ENCODE data around the gene C10orf105. TPM values are rescaled to one million over a fixed set of nuclear protein-coding genes. Genes with fewer than 3 reads are reported as not detected.

The C10orf105 gene
- total RNA-seq, 1 experiment from 2014 or later, result not detected

DNA sequence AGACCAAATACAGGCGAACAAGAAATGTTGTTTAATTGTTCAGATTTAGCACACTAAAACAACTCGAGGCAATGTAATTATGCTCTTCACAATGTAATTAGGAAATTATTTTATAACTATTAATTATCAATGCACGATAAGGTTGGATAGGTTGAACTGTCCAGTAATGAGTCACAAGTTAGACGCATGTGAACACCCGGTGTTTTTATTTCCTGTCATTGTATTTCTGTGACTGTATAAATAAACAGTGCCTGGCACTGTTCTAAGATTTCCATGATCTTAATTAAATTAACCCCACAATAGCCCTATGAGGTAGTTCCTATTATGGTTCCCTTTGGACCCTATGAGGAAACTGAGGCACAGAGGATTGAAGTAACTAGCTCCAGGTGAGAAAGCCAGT lies 26.2 kb downstream of the C10orf105 start:
- ChIA-PET CTCF (interaction anchor here (0.6 to 1.0 kb wide), 2 partner anchors 74 to 119 kb away, joined by 3 to 4 read pairs; no protein-coding TSS in a partner anchor), POLR2A (no interaction called here)
- no peak overlapping the region for H3K4me3 ChIP-seq (ENCODE audit: low read depth, low read length)
- H3K36me3 ChIP-seq (ENCODE audit: control insufficient read depth, insufficient read depth, low read length), result no peaks in the 10 kb centered on the region
- DNase-seq, result no peak
- no peaks in the 10 kb centered on the region for H3K27me3 Mint-ChIP-seq (ENCODE audit: insufficient read depth, unreplicated experiment)
- H3K4me1 Mint-ChIP-seq (ENCODE audit: low read depth, unreplicated experiment), result no peaks in the 10 kb centered on the region
- H3K4me3 Mint-ChIP-seq (ENCODE audit: unreplicated experiment), result no peak overlapping the region
- intact Hi-C loops (cut with micrococcal nuclease; ENCODE audit: unreplicated experiment), result no loop called here
- peaks cover 3% of the 10 kb centered on the region for H3K9me3 Mint-ChIP-seq (ENCODE audit: unreplicated experiment)
- H3K4me1 ChIP-seq, result no peaks in the 10 kb centered on the region
- H3K9me3 ChIP-seq, result no peaks in the 10 kb centered on the region
- TF ChIP-seq, protein P1, sequence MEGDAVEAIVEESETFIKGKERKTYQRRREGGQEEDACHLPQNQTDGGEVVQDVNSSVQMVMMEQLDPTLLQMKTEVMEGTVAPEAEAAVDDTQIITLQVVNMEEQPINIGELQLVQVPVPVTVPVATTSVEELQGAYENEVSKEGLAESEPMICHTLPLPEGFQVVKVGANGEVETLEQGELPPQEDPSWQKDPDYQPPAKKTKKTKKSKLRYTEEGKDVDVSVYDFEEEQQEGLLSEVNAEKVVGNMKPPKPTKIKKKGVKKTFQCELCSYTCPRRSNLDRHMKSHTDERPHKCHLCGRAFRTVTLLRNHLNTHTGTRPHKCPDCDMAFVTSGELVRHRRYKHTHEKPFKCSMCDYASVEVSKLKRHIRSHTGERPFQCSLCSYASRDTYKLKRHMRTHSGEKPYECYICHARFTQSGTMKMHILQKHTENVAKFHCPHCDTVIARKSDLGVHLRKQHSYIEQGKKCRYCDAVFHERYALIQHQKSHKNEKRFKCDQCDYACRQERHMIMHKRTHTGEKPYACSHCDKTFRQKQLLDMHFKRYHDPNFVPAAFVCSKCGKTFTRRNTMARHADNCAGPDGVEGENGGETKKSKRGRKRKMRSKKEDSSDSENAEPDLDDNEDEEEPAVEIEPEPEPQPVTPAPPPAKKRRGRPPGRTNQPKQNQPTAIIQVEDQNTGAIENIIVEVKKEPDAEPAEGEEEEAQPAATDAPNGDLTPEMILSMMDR (IDR thresholded peaks at IDR 0.05; ENCODE audit: insufficient read depth in 1 of 2, low read depth in 1 of 2, low read length in 1 of 2, severe bottlenecking in 1 of 2, unreplicated experiment in 1 of 2), result no peak
- peaks cover 1% of the 10 kb centered on the region for H3K36me3 Mint-ChIP-seq (ENCODE audit: insufficient read depth, unreplicated experiment)
- no peaks in the 10 kb centered on the region for H3K27me3 ChIP-seq (replicated peaks; ENCODE audit: control insufficient read depth, insufficient read depth, low read length)
- no TSS peak for BruUV-seq (replicated peaks)
- no peak overlapping the region for H3K27ac Mint-ChIP-seq (ENCODE audit: unreplicated experiment)

DNA sequence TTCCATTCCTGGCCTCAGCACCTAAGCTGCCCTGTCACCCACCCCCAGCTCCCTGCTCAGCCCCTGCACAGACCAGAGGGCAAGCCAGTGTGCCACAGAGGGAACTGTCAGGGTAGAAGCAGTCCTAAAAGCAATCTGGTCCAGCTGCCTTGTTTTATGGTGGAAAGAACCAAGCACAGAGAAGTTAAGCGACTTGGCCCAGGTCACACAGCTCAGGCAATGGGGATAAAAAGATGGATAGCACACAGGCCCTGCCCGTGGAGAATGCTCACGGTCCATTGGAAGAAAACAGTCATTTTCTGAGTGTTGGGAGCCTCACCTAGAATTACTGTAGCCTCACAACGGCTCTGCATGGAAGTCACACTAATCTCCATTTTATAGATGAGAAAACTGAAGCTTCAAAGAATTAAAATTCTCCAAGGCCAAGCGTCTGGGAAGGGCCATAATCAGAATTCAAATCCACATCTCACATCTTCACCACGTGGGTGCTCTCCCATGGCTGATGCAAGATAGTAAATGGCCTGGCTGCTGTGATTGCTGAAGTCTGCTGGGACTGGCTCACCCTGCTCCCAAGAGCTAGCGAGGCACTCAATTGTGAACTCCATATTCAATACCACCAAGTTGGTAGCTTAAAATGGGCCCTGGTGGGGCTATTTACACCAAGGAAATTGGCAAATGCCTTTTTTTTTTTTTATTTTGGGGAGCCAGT lies 26.8 kb downstream of the C10orf105 start:
- BruUV-seq (replicated peaks), result no TSS peak
- intact Hi-C loops (cut with micrococcal nuclease; ENCODE audit: unreplicated experiment), result no loop called here
- ChIA-PET POLR2A (no interaction called here), CTCF (interaction anchor here (1.8 kb wide), 1 partner anchor 15 kb away, joined by 4 read pairs; no protein-coding TSS in a partner anchor)
- H3K36me3 Mint-ChIP-seq (ENCODE audit: insufficient read depth, unreplicated experiment), result peaks cover 7% of the 10 kb centered on the region
- Histone ChIP-seq H3K4me3 (ENCODE audit: low read depth, low read length) (no peak overlapping the region), H3K27me3 (replicated peaks; ENCODE audit: control insufficient read depth, insufficient read depth, low read length) (no peaks in the 10 kb centered on the region), H3K9me3 (no peaks in the 10 kb centered on the region), H3K36me3 (ENCODE audit: control insufficient read depth, insufficient read depth, low read length) (no peaks in the 10 kb centered on the region), H3K4me1 (no peaks in the 10 kb centered on the region)
- H3K27ac Mint-ChIP-seq (ENCODE audit: unreplicated experiment), result no peak overlapping the region
- no peak overlapping the region for H3K4me3 Mint-ChIP-seq (ENCODE audit: unreplicated experiment)
- H3K4me1 Mint-ChIP-seq (ENCODE audit: low read depth, unreplicated experiment), result no peaks in the 10 kb centered on the region
- no peak for DNase-seq
- no peaks in the 10 kb centered on the region for H3K27me3 Mint-ChIP-seq (ENCODE audit: insufficient read depth, unreplicated experiment)
- peaks cover 9% of the 10 kb centered on the region for H3K9me3 Mint-ChIP-seq (ENCODE audit: unreplicated experiment)
- TF ChIP-seq, protein P1 (IDR thresholded peaks at IDR 0.05; ENCODE audit: insufficient read depth in 1 of 2, low read depth in 1 of 2, low read length in 1 of 2, severe bottlenecking in 1 of 2, unreplicated experiment in 1 of 2), result no peak

DNA sequence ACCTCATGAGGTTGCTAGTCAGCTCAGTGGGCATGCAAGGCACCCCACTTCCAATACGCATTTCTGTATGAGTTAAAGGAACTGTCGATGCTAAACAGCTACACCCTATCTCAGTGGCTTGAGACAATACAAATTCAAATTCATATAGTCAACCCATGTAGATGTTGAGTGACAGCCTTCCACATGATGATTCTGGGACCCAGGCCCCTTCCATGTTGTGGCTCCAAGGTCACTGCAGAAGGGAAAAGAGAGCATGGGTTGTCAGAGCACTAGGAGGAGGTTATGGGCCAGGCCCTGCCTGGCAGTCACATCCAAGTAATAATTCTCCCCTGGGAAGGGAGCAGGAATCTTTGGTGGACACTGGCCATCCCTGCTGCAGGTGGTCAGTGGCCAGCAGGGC lies 28.2 kb downstream of the C10orf105 start:
- BruUV-seq (replicated peaks), result no TSS peak
- Mint-ChIP-seq H3K36me3 (ENCODE audit: insufficient read depth, unreplicated experiment) (peaks cover 7% of the 10 kb centered on the region), H3K27ac (ENCODE audit: unreplicated experiment) (no peak overlapping the region), H3K27me3 (ENCODE audit: insufficient read depth, unreplicated experiment) (no peaks in the 10 kb centered on the region), H3K4me1 (ENCODE audit: low read depth, unreplicated experiment) (no peaks in the 10 kb centered on the region), H3K9me3 (ENCODE audit: unreplicated experiment) (peaks cover 9% of the 10 kb centered on the region), H3K4me3 (ENCODE audit: unreplicated experiment) (no peak overlapping the region)
- H3K36me3 ChIP-seq (ENCODE audit: control insufficient read depth, insufficient read depth, low read length), result no peaks in the 10 kb centered on the region
- DNase-seq, result no peak
- TF ChIP-seq, protein P1 (IDR thresholded peaks at IDR 0.05; ENCODE audit: insufficient read depth in 1 of 2, low read depth in 1 of 2, low read length in 1 of 2, severe bottlenecking in 1 of 2, unreplicated experiment in 1 of 2), result no peak
- ChIA-PET CTCF (interaction anchor here (1.8 kb wide), 1 partner anchor 17 kb away, joined by 4 read pairs; no protein-coding TSS in a partner anchor), POLR2A (no interaction called here)
- H3K27me3 ChIP-seq (replicated peaks; ENCODE audit: control insufficient read depth, insufficient read depth, low read length), result no peaks in the 10 kb centered on the region
- H3K4me3 ChIP-seq (ENCODE audit: low read depth, low read length), result no peak overlapping the region
- H3K4me1 ChIP-seq, result no peaks in the 10 kb centered on the region
- no peaks in the 10 kb centered on the region for H3K9me3 ChIP-seq
- intact Hi-C loops (cut with micrococcal nuclease; ENCODE audit: unreplicated experiment), result no loop called here
